GM12878 (cell line): ENCODE results near the gene SNX10.

Experiments used
- CBX5 ChIP-seq: sonication (generic); IDR thresholded peaks from 2 replicates; pipeline ENCODE4 v1.6.1; 2016; ENCODE audit warnings: low read depth, moderate library complexity, mild to moderate bottlenecking, inconsistent platforms
- CTCF ChIP-seq, 3 experiments: IDR thresholded peaks in 2 of 3; conservative IDR thresholded peaks in 1 of 3; 2 replicates each; pipeline ENCODE4 v1.5.1; 2011; ENCODE audit warnings: low read depth in 3 of 3, low read length in 3 of 3, mild to moderate bottlenecking in 3 of 3, control low read depth in 2 of 3, moderate library complexity in 2 of 3, inconsistent platforms in 1 of 3, mixed read lengths in 1 of 3; ENCODE audit not compliant: control insufficient read depth in 2 of 3, insufficient read depth in 1 of 3; ENCODE audit errors: extremely low read depth in 1 of 3
- GABPA ChIP-seq: IDR thresholded peaks from 2 replicates; pipeline ENCODE4 v1.6.1; 2014; ENCODE audit warnings: antibody characterized with exemption, low read depth, mild to moderate bottlenecking, inconsistent platforms
- NFIC ChIP-seq: IDR thresholded peaks from 2 replicates; pipeline ENCODE4 v1.6.1; 2012; ENCODE audit warnings: low read depth, mild to moderate bottlenecking, inconsistent platforms, low read length, moderate library complexity
- PAX5 ChIP-seq: IDR thresholded peaks from 2 replicates; pipeline ENCODE4 v1.6.1; 2011; ENCODE audit warnings: low read depth, low read length, borderline replicate concordance
- POLR2A ChIP-seq: IDR thresholded peaks from 2 replicates; pipeline ENCODE4 v1.6.1; 2011; ENCODE audit warnings: low read depth, mild to moderate bottlenecking, low read length
- TBL1XR1 ChIP-seq: IDR thresholded peaks from 2 replicates; pipeline ENCODE4 v1.6.1; 2012; ENCODE audit warnings: low read depth, low read length, improper control_type of control experiment
- TCF7 ChIP-seq: IDR thresholded peaks from 2 replicates; pipeline ENCODE4 v1.6.1; 2014; ENCODE audit warnings: antibody characterized with exemption, borderline replicate concordance
- USF1 ChIP-seq: IDR thresholded peaks from 2 replicates; pipeline ENCODE4 v1.6.1; 2011; ENCODE audit warnings: borderline replicate concordance, low read depth, mild to moderate bottlenecking, moderate library complexity, mixed read lengths, low read length; ENCODE audit not compliant: insufficient read depth; ENCODE audit errors: extremely low read length
- ZBTB40 ChIP-seq: fragments of 450-650 bp; IDR thresholded peaks from 2 replicates; pipeline ENCODE4 v1.6.1; 2016; ENCODE audit warnings: mild to moderate bottlenecking, moderate library complexity, borderline replicate concordance

DNA sequence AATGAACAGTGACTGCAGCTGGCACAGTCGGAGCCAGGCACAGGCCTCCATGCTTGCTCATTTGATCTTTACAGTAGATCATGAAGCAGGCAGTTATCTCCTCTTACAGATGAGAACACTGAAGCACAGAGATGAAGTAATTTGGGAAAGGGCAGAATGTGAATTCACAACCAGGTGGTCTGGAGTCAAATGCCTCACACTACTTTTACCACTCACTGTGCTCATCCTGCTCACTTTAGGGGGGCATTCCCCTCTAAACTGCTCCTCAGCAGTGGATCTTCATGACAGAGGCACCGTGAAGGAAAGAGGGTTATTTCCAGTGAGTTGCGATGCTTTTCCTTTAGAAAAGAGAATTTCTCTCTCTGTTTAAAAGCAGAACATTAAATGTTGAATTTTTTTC lies 15.1 kb downstream of the SNX10 start:
- TF ChIP-seq TBL1XR1, result no peak
- no peak for TF ChIP-seq CTCF (IDR thresholded peaks at IDR 0.05 in 2 of 3, conservative IDR thresholded peaks at IDR 0.05 in 1 of 3; ENCODE audit: control insufficient read depth in 2 of 3, extremely low read depth in 1 of 3, insufficient read depth in 1 of 3, low read depth in 3 of 3, low read length in 3 of 3)
- TF ChIP-seq POLR2A, result no peak
- no peak for TF ChIP-seq NFIC
- no peak for TF ChIP-seq CBX5
- TF ChIP-seq PAX5, result no peak
- TF ChIP-seq TCF7, result no peak
- no peak for TF ChIP-seq GABPA
- no peak for TF ChIP-seq USF1
- TF ChIP-seq ZBTB40, result no peak
